Breast epithelium (tissue), 4 donors: Measurements from ENCODE around the gene RCAN3. TPM values are rescaled to one million over a fixed set of nuclear protein-coding genes. Genes with fewer than 3 reads are reported as not detected.
A peak's percentile ranks its signal among the peaks of the same experiment; 100 is the strongest.
"Not testable (repeated sequence)": the region's sequence is repeated elsewhere in the genome, so short reads cannot be mapped to it uniquely, and the experiment has no call there.

Experiments used
- DNase-seq, 2 donors: peaks; one replicate each; pipeline ENCODE4 v3.0.0-alpha.2; 2019; ENCODE audit warnings: low spot score in 2 of 2
- H3K27ac ChIP-seq, 2 donors: fragments of 200-600 bp; sonication (generic) in 1 of 2; one replicate each; pipeline ENCODE4 v1.5.1; 2016 to 2019; ENCODE audit warnings: mild to moderate bottlenecking in 1 of 2
- H3K27me3 ChIP-seq, 2 donors: fragments of 200-600 bp; sonication (generic) in 1 of 2; one replicate each; pipeline versions ENCODE4 v1.5.1 to v1.6.0; 2017 to 2019; ENCODE audit warnings: control low read depth in 1 of 2, mild to moderate bottlenecking in 1 of 2
- H3K36me3 ChIP-seq: fragments of 200-600 bp; one replicate; pipeline ENCODE4 v1.5.1; 2019
- H3K4me1 ChIP-seq, 2 donors: fragments of 200-600 bp; sonication (generic); one replicate each; pipeline ENCODE4 v1.5.1; 2016 to 2019; ENCODE audit warnings: control low read depth in 1 of 2
- H3K4me3 ChIP-seq, 3 donors: fragments of 200-600 bp; sonication (generic); 1 replicate in 2 of 3; 2 replicates in 1 of 3; pipeline ENCODE4 v1.5.1; 2016 to 2019; ENCODE audit warnings: mild to moderate bottlenecking in 3 of 3, moderate library complexity in 2 of 3
- H3K9me3 ChIP-seq, 2 donors: fragments of 200-600 bp; sonication (generic) in 1 of 2; one replicate each; pipeline ENCODE4 v1.5.1; 2016 to 2019; ENCODE audit warnings: control low read depth in 1 of 2
- POLR2A ChIP-seq: fragments of 450-650 bp; IDR thresholded peaks from one replicate; pipeline ENCODE4 v1.6.1; 2016; ENCODE audit warnings: antibody characterized with exemption, mild to moderate bottlenecking, moderate library complexity
- POLR2AphosphoS5 ChIP-seq, 3 donors: sonication (generic); formaldehyde crosslinking; IDR thresholded peaks; one replicate each; pipeline ENCODE4 v1.6.1; 2017; ENCODE audit warnings: antibody characterized with exemption in 3 of 3
- intact Hi-C: fragments of 100-400 bp; cut with DNase I; formaldehyde crosslinking; loops from one replicate; pipeline ENCODE4 v1.15.1; 2023; ENCODE audit warnings: low total_unique reads
- total RNA-seq, 3 donors: library from RNA; depleted of rRNA; stranded (reverse); fragments of >200 nt; gene quantifications; one replicate each; pipeline ENCODE4 v1.1.0, GENCODE V29; 2016
- TF ChIP-seq, protein P1 (sequence below), 3 donors: fragments of 450-650 bp; IDR thresholded peaks; one replicate each; pipeline ENCODE4 v1.5.1; 2016 to 2017; ENCODE audit warnings: antibody characterized with exemption in 3 of 3, mild to moderate bottlenecking in 3 of 3, moderate library complexity in 3 of 3

The RCAN3 gene
- total RNA-seq, 3 donors from 2014 or later = 5.0 to 22.7 (median 8.8) TPM

DNA sequence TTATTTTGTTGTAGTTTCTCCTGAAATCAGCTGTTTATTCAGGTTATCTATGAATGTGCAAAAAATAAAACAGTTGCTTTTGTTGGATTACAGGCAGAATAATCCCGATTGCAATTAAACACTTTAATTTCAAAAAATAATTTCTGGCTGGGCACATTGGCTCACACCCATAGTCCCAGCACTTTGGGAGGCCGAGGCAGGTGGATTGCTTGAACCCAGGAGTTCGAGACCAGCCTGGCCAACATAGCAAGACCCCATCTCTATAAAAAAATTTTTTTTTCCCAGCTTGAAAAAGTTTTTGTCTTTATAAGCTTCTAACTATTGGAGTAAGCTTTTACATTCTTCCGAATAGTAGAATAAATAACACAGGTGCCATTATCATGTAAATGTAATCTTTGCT lies 15.3 kb downstream of the RCAN3 start:
- Histone ChIP-seq H3K27ac (no peak overlapping the region), H3K4me3 (no peak overlapping the region), H3K9me3 (no peaks in the 10 kb centered on the region), H3K4me1 (no peaks in the 10 kb centered on the region), H3K27me3 (no peaks in the 10 kb centered on the region), H3K36me3 (no peaks in the 10 kb centered on the region)
- DNase-seq = no peak
- intact Hi-C loops = loop anchor here (5.0 kb wide), 1 partner anchor 91 kb away; no protein-coding TSS in a partner anchor
- TF ChIP-seq POLR2AphosphoS5 (IDR thresholded peaks at IDR 0.05) (no peak), POLR2A (no peak)
- TF ChIP-seq, protein P1, sequence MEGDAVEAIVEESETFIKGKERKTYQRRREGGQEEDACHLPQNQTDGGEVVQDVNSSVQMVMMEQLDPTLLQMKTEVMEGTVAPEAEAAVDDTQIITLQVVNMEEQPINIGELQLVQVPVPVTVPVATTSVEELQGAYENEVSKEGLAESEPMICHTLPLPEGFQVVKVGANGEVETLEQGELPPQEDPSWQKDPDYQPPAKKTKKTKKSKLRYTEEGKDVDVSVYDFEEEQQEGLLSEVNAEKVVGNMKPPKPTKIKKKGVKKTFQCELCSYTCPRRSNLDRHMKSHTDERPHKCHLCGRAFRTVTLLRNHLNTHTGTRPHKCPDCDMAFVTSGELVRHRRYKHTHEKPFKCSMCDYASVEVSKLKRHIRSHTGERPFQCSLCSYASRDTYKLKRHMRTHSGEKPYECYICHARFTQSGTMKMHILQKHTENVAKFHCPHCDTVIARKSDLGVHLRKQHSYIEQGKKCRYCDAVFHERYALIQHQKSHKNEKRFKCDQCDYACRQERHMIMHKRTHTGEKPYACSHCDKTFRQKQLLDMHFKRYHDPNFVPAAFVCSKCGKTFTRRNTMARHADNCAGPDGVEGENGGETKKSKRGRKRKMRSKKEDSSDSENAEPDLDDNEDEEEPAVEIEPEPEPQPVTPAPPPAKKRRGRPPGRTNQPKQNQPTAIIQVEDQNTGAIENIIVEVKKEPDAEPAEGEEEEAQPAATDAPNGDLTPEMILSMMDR (IDR thresholded peaks at IDR 0.05) = no peak

DNA sequence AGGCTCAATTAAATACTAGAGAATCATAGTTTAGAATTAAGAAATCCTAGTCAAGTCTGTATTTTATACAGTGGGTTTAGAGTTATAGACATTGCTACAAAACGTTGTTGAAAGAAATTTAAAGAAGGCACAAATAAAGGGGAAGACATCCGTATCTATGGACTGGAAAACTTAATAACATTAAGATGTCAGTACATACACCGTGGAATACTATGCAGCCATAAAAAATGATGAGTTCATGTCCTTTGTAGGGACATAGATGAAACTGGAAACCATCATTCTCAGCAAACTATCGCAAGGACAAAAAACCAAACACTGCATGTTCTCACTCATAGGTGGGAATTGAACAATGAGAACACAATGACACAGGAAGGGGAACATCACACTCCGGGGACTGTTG lies 17.6 kb downstream of the RCAN3 start:
- H3K27me3 ChIP-seq, intact Hi-C loops, H3K9me3 ChIP-seq, H3K4me3 ChIP-seq, H3K4me1 ChIP-seq, H3K36me3 ChIP-seq, DNase-seq, H3K27ac ChIP-seq: not testable (repeated sequence)

DNA sequence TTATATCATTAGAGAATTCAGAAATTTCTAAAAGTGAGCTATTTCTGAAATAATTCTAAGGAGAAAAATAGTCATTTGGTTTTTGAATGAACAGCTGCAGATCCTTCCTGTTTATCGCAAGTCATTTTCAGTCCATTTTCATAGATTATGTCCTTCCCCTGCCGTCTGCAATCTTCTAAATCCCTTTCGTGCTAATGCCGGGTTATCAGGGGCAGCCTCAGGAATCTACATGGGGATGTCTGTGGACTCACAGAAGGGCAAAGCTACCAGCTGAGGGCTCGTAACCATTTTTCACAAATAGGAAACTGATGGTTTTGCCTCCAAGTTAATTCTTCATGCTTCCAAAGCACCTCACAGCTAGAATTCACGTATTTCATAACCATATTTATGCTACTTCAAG lies 23.0 kb downstream of the RCAN3 start:
- H3K4me1 ChIP-seq = no peaks in the 10 kb centered on the region
- no peak overlapping the region for H3K4me3 ChIP-seq
- intact Hi-C loops = no loop called here
- no peak overlapping the region for H3K27ac ChIP-seq
- no peak for TF ChIP-seq POLR2A
- TF ChIP-seq POLR2AphosphoS5 (IDR thresholded peaks at IDR 0.05) = no peak
- TF ChIP-seq, protein P1 (IDR thresholded peaks at IDR 0.05) = no peak
- H3K27me3 ChIP-seq = no peaks in the 10 kb centered on the region
- no peaks in the 10 kb centered on the region for H3K36me3 ChIP-seq
- H3K9me3 ChIP-seq = no peaks in the 10 kb centered on the region
- DNase-seq = no peak

DNA sequence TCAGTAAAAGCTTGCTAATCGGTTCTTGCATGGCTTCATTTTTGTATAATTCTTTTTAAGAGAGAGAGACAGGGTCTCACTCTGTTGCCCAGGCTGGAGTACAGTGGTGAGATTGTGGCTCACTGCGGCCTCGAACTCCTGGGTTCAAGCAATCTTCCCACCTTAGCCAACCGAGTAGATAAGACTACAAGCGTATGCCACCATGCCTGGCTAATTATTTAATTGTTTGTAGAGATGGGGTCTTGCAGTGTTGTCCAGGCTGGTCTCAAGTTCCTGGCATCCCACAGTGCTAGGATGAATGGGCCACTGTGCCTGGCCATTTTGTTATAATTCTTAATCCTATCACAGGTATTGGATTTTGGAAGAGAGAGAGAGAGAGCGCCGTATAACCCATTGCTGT lies 23.4 kb downstream of the RCAN3 start:
- Histone ChIP-seq H3K9me3 (no peaks in the 10 kb centered on the region), H3K27ac (no peak overlapping the region), H3K27me3 (no peaks in the 10 kb centered on the region), H3K4me3 (no peak overlapping the region), H3K4me1 (no peaks in the 10 kb centered on the region), H3K36me3 (no peaks in the 10 kb centered on the region)
- TF ChIP-seq, protein P1 (IDR thresholded peaks at IDR 0.05) = no peak
- TF ChIP-seq POLR2AphosphoS5 (IDR thresholded peaks at IDR 0.05) (no peak), POLR2A (no peak)
- no peak for DNase-seq
- intact Hi-C loops = no loop called here

DNA sequence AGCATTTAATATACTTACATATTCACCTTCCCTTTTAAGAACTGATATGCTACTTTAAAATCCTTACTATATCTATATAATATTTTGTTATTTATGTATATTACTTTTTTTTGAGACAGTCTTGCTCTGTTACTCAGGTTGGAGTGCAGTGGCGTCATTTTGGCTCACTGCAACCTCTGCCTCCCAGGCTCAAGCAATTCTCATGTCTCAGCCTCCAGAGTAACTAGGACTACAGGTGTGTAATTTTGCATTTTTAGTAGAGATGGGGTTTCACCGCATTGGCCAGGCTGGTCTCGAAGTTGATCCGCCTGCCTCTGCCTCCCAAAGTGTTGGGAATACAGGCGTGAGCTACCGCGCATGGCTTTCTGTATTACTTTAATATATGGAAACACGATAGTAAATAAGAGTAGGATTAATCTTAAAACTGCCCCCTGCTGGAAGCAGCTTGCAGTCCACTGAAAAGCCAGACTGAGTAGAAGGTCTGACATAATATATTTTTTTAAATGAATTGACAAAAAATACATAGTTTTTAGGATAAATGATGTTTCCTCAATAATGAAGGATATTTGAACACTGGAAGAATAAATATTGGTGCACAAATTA lies 24.4 kb downstream of the RCAN3 start:
- Histone ChIP-seq H3K36me3 (no peaks in the 10 kb centered on the region), H3K4me3 (no peak overlapping the region), H3K27ac (no peak overlapping the region), H3K9me3 (no peaks in the 10 kb centered on the region), H3K27me3 (no peaks in the 10 kb centered on the region), H3K4me1 (no peaks in the 10 kb centered on the region)
- no peak for TF ChIP-seq POLR2AphosphoS5 (IDR thresholded peaks at IDR 0.05)
- TF ChIP-seq, protein P1 (IDR thresholded peaks at IDR 0.05) = peak in 2 of 3 donors; percentile 11 to 29
- TF ChIP-seq POLR2A = no peak
- intact Hi-C loops = no loop called here
- DNase-seq = no peak

DNA sequence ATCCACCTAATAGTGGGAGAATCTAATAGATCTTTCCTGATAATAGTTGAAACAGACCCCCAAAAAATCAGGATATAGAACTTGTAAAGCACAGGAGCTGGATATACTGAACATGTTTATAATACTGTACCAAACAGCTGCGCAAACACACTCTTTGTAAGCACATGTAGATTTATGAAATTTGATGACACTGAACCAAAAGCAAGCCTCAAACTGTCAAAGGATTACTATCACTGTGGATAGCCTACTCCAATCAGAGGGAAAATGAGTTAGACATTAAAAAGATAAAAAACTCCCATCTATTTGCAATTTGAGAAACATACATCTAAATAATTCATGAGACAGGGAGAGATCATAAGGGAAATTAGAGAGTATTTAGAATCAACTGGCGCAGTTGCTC lies 26.1 kb downstream of the RCAN3 start:
- Histone ChIP-seq H3K9me3 (no peaks in the 10 kb centered on the region), H3K4me3 (no peak overlapping the region), H3K27me3 (no peaks in the 10 kb centered on the region), H3K27ac (no peak overlapping the region), H3K36me3 (no peaks in the 10 kb centered on the region), H3K4me1 (no peaks in the 10 kb centered on the region)
- no peak for DNase-seq
- intact Hi-C loops = no loop called here
- TF ChIP-seq, protein P1 (IDR thresholded peaks at IDR 0.05) = no peak
- no peak for TF ChIP-seq POLR2AphosphoS5 (IDR thresholded peaks at IDR 0.05)
- no peak for TF ChIP-seq POLR2A

DNA sequence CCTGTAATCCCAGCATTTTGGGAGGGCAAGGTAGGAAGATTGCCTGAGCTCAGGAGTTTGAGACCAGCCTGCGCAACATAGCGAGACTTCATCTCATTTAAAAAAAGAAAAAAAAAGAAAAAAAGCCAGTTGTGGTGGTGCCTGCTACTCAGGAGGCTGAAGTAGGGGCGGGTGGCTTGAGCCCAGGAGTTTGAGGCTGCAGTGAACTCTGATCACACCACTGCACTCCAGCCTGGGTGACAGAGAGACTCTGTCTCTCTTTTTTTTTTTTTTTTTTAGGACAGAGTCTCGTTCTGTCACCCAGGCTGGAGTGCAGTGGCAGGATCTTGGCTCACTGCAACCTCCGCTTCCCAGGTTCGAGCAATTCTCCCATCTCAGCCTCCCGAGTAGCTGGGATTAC lies 26.7 kb downstream of the RCAN3 start:
- H3K4me1 ChIP-seq, intact Hi-C loops: not testable (repeated sequence)

More for the DNA sequence above, 26.7 kb downstream of the RCAN3 start:
- not testable (repeated sequence) for H3K4me3 ChIP-seq, H3K27ac ChIP-seq, DNase-seq, H3K27me3 ChIP-seq, H3K36me3 ChIP-seq, H3K9me3 ChIP-seq
